Endothelial cell (in vitro differentiated cells): ENCODE measurements around the gene GREB1. TPM values are rescaled to one million over a fixed set of nuclear protein-coding genes. Genes with fewer than 3 reads are reported as not detected.

ENCODE experiments used
- DNase-seq: peaks from one replicate; pipeline ENCODE4 v3.0.0; 2021; ENCODE audit warnings: low spot score
- H3K27ac Mint-ChIP-seq: one replicate; pipeline ENCODE4 v1.8.0; 2021; ENCODE audit warnings: mixed read lengths, inconsistent platforms; ENCODE audit not compliant: unreplicated experiment
- H3K27me3 Mint-ChIP-seq: one replicate; pipeline ENCODE4 v1.8.0; 2021; ENCODE audit warnings: mild to moderate bottlenecking, moderate library complexity, mixed read lengths, inconsistent platforms; ENCODE audit not compliant: unreplicated experiment
- H3K36me3 Mint-ChIP-seq: one replicate; pipeline ENCODE4 v1.8.0; 2021; ENCODE audit warnings: mild to moderate bottlenecking, low read depth, mixed read lengths, inconsistent platforms; ENCODE audit not compliant: unreplicated experiment
- H3K4me1 Mint-ChIP-seq: one replicate; pipeline ENCODE4 v1.8.0; 2021; ENCODE audit warnings: mild to moderate bottlenecking, mixed read lengths, inconsistent platforms; ENCODE audit not compliant: unreplicated experiment
- H3K4me3 Mint-ChIP-seq: one replicate; pipeline ENCODE4 v1.8.0; 2021; ENCODE audit warnings: mild to moderate bottlenecking, mixed read lengths, inconsistent platforms; ENCODE audit not compliant: unreplicated experiment
- H3K9me3 Mint-ChIP-seq: one replicate; pipeline ENCODE4 v1.8.0; 2021; ENCODE audit warnings: mixed read lengths, inconsistent platforms; ENCODE audit not compliant: unreplicated experiment
- total RNA-seq: library from RNA; stranded (reverse); fragmentation: NEBNext Ultra II Directional; extraction: Animal tissue kit (Norgen Biotek cat#: 25700); gene quantifications from one replicate; pipeline ENCODE4 v1.2.1, GENCODE V29; 2021; ENCODE audit not compliant: unreplicated experiment
- TF ChIP-seq, protein P1 (sequence below): fragments of 200-600 bp; sonication (generic); IDR thresholded peaks from one replicate; pipeline ENCODE4 v1.5.0; 2021; ENCODE audit warnings: antibody characterized with exemption; ENCODE audit not compliant: unreplicated experiment

The GREB1 gene
- total RNA-seq, 1 donor from 2014 or later, result 35.9 TPM

DNA sequence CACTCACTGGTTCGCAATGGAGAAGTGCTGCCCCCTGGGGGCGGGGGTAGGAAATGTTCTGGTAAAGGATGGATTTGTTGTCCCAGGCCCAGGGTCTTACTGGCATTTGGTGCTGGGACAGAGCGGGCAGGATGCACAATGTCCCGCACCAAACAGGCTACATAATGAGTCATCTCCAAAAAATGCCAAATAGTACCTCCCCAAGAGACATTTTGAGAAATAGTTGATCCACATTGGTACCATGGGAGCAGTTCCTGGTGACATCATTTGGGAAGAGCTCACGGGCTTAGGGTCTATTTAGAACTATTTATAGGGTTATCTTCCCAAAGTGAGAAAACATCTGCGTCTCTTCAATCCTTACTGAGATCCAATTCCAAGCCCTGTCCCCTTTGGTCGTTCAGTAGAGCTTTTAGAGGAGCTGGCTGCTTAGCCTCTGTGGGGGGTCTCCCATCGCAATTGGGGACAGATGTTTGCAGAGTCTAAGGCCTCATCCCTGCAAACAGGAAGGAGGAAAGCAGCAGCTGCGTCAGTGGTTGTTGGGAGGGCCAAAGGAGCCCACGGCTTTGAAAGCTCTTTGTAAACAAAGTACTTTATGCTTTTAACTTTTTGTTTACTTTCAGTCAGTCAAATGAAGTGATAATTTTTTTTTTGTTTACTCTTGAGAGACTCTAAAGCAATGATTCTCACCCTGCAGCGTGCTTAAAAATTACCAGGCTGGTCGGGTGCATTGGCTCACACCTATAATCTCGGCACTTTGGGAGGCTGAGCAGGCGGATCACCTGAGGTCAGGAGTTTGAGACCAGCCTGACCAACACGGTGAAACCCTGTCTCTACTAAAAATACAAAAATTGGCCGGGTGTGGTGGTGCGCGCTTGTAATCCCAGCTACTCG, 49.3 kb downstream of the GREB1 start:
- Mint-ChIP-seq H3K27me3 (peaks cover 16% of the 10 kb centered on the region), H3K4me1 (peaks cover 6% of the 10 kb centered on the region), H3K27ac (no peak overlapping the region), H3K4me3 (no peak overlapping the region), H3K9me3 (no peaks in the 10 kb centered on the region), H3K36me3 (peaks cover 25% of the 10 kb centered on the region)
- TF ChIP-seq, protein P1, sequence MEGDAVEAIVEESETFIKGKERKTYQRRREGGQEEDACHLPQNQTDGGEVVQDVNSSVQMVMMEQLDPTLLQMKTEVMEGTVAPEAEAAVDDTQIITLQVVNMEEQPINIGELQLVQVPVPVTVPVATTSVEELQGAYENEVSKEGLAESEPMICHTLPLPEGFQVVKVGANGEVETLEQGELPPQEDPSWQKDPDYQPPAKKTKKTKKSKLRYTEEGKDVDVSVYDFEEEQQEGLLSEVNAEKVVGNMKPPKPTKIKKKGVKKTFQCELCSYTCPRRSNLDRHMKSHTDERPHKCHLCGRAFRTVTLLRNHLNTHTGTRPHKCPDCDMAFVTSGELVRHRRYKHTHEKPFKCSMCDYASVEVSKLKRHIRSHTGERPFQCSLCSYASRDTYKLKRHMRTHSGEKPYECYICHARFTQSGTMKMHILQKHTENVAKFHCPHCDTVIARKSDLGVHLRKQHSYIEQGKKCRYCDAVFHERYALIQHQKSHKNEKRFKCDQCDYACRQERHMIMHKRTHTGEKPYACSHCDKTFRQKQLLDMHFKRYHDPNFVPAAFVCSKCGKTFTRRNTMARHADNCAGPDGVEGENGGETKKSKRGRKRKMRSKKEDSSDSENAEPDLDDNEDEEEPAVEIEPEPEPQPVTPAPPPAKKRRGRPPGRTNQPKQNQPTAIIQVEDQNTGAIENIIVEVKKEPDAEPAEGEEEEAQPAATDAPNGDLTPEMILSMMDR, result peak; percentile 97
- DNase-seq, result peak; percentile 88

DNA sequence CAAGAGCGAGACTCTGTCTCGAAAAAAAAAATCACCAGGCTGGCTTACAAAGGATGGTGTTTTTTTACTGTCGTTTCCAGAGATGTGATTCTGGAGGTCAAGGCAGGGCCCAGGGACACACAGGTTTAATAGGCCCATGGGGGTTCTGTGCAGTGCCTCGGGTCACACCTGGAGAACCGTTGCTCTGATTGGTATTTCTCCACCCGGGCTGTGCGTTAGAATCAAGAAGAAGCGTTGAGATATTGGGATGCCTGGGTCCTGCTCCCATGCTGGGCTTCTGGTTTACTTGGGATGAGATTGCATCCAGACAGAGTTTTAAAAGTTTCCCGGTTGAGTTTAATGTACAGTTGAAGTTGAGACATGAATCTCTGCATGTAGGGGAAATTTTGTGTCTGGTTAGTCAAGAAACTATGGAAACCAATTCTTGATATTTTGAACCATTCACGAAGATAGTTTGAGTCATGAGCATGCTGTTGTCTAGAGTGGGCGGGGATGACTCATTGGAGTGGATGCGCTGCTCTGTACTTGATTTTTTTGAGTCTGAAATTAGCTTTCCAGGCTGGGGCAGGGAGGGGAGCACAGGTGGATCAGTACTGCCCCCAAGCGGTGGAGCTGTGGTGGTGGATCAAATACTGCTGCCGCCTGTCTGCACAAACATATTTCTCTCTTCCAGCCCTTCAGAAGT, 50.1 kb downstream of the GREB1 start:
- H3K4me3 Mint-ChIP-seq, result no peak overlapping the region
- DNase-seq, result peak; percentile 80
- H3K36me3 Mint-ChIP-seq, result peaks cover 24% of the 10 kb centered on the region
- no peak overlapping the region for H3K27ac Mint-ChIP-seq
- TF ChIP-seq, protein P1, result peak; percentile 88
- peaks cover 16% of the 10 kb centered on the region for H3K27me3 Mint-ChIP-seq
- H3K9me3 Mint-ChIP-seq, result no peaks in the 10 kb centered on the region
- peaks cover 6% of the 10 kb centered on the region for H3K4me1 Mint-ChIP-seq

DNA sequence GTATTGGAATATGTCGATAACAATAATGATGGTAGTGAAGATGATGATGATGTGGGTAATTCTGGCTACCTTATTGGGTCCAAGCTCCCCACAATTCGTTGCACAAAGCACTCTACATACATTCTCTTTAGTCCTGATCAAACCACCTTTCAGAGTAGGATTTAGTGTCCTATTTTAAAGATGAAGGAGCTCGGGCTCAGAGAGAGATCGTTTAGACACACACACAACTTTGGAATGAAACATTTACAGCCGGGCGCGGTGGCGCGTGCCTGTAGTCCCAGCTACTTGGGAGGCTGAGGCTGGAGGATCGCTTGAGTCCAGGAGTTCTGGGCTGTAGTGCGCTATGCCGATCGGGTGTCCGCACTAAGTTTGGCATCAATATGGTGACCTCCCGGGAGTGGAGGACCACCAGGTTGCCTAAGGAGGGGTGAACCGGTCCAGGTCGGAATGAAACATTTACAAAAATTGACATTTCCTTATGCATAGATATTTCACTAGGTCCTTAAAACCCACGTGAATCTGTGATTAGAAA, 50.7 kb downstream of the GREB1 start:
- peaks cover 6% of the 10 kb centered on the region for H3K4me1 Mint-ChIP-seq
- H3K27ac Mint-ChIP-seq, result no peak overlapping the region
- H3K9me3 Mint-ChIP-seq, result no peaks in the 10 kb centered on the region
- peaks cover 24% of the 10 kb centered on the region for H3K36me3 Mint-ChIP-seq
- DNase-seq, result no peak
- H3K4me3 Mint-ChIP-seq, result no peak overlapping the region
- peaks cover 16% of the 10 kb centered on the region for H3K27me3 Mint-ChIP-seq
- TF ChIP-seq, protein P1, result no peak

DNA sequence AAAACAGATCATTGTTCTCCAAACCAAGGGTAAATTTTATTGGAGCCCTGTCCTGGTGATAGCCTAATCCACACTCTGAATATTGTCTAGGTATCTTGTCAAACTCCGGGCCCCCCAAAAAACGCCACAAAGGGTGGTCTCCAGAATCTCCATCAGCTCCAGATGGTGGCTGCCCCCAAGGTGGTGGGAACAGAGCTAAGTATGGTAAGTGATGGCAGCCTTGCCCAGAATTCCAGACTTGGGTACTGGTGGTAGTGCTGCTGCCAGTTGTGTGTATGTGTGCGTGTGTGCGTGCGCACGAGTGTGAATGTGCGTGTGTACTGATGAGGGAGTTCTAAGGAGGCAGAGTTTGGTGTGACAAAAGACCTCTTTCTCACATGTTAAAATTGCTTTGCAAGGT, 51.2 kb downstream of the GREB1 start:
- Mint-ChIP-seq H3K36me3 (peaks cover 19% of the 10 kb centered on the region), H3K4me1 (peaks cover 6% of the 10 kb centered on the region), H3K27me3 (peaks cover 15% of the 10 kb centered on the region), H3K9me3 (no peaks in the 10 kb centered on the region), H3K27ac (no peak overlapping the region), H3K4me3 (no peak overlapping the region)
- no peak for DNase-seq
- TF ChIP-seq, protein P1, result no peak
